DMS 273 treated with DMSO at 0.1 percent for 48 hours (cell line): ENCODE measurements around the gene EMC7.
"Not testable (repeated sequence)": the region's sequence is repeated elsewhere in the genome, so short reads cannot be mapped to it uniquely, and the experiment has no call there.

Experiments
- DNase-seq: peaks from one replicate; lab custom pipeline; 2025; lab: John Stamatoyannopoulos, UW

EMC7 gene

GRCh38 chr15:34101366-34102174 is at the start of gene EMC7, which contains the start of gene PGBD4:
Gene EMC7 (minus strand): TSS chr15:34101862. CDS start chr15:34101839, 23 bp downstream.
Gene PGBD4 (plus strand): TSS chr15:34102083. CDS start chr15:34102532, 449 bp downstream.
- peak; percentile 90 for DNase-seq

DNA sequence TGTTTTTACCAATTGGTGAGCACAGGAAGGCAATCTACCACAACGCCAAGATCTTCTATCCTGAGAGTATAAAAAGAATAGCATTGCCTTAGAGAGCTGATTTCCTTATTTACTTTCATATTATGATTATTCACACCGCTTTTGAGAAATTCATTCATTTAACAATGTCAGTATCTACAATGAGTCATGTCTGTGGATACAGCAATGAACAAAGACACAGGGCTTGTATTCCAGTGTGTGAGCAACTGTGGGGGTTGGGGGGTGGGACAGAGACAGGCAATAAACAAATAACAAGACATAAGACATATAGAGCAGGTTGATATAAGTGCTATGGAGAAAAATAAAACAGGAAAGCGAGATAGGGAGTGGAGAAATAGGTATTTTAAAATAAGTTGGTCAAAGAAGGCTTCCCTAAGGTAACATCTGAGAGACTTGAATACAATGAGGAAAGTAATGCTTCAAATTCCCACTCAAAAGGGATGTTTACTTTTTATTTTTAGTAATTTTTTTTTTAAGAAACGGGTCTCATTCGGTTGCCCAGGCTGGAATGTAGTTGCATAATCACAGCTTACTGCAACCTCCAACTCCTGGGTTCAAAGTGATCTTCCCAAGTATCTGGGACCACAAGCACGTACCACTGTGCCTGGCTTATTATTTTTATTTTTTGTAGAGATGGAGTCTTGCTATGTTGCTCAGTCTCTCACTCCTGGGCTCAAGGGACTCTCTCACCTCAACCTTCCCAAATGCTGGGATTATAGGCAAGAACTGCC is 45.9 kb upstream of the EMC7 start:
- DNase-seq: no peak

DNA sequence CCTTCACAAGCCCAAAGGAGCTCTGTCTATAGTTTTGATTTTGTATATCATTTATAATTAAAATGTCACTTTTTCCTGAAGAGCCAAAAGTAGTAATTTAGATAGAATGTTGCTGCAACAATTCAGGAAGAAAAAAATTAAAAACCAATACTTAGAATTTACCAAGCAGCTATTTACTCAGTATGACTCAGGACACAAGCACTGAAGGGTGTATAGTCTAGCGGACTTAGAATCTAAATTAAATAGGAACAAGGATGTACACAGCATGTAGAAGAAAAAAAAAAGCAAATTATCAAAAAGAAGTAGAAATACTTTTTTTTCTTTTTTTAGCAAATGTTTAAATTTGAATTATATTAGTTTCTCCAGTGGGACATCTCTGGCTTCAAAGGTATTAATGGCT is 31.8 kb upstream of the EMC7 start:
- no peak for DNase-seq

DNA sequence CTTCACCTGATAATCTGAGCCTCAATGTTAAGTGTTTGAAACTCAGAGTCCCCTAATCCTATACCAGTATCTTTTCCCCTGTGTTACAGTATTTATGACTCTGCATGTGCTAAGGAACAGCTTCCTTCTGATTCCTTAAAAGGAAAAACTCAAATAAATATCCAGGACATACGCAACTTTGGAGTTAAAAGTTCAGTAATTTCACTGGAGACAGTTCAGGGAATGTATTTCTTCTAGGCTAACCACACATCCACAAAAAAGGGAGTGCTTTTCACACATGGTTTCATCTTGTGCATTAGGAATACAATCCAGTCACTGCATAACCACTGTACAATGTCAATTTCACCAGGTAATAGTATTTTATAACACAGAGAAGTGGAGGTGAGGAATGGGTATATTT is 31.2 kb upstream of the EMC7 start:
- DNase-seq: no peak

DNA sequence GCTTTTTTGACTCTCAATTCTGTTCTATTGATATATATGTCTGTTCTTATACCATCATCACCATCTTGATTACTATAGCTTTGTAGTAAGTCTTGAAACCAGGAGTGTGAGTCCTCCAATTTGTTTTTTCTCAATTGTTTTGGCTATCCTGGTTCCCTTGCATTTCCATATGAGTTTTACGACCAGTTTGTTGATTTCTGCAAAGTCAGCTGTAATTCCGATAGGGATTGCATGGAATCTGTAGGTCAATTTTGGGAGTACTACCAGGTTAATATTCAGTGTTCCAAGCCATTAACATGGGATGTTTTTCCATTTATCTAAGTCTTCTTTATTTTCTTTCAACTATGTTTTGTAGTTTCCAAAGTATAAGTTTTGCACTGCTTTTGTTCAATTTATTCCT is 27.2 kb upstream of the EMC7 start:
- no peak for DNase-seq

- DNase-seq: no peak
Observed at GRCh38 chr15:34126522-34126921, 24.9 kb upstream of the EMC7 start.

- no peak for DNase-seq
Observed at GRCh38 chr15:34125945-34126344, 24.3 kb upstream of the EMC7 start.

DNA sequence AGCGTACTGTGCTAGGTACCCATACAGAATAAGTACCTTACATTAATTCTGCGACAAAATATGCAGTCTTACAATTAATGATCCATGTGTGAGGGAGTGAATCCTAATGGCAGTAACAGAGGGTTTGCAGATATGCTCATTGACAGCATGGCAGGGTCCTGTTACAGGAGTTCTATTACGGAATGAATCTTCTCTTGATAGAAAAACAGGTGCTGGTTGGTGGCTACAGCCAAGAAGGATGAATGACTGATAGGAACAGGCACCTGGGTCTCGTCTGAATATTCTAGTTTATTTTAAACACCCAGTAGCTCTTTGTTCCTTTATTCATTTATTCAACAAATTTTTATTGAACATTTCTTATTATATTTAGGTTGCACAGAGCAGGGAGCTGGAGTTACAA is 23.0 kb upstream of the EMC7 start:
- no peak for DNase-seq

DNA sequence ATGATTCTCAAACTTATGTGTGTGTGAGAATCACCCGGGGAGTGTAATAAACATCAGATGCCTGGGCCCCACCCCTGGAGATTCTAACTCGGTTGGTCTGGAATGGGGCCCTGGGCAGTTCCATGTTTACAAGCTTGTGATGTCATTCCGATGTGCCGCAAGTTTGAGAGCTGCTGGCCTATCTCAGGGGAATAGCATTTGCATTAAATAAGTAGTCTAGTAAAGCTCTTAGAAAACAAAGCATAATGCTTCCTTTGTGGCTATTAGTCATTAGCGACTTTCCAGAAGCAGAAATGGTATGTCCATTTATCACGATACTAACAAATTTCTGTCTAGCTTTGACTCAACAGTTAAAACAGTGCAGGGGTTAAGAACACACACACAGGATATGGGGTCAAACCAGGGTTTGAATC is 21.1 kb upstream of the EMC7 start:
- DNase-seq: no peak

- DNase-seq: not testable (repeated sequence)
Observed at GRCh38 chr15:34121786-34122185, 20.1 kb upstream of the EMC7 start.

DNA sequence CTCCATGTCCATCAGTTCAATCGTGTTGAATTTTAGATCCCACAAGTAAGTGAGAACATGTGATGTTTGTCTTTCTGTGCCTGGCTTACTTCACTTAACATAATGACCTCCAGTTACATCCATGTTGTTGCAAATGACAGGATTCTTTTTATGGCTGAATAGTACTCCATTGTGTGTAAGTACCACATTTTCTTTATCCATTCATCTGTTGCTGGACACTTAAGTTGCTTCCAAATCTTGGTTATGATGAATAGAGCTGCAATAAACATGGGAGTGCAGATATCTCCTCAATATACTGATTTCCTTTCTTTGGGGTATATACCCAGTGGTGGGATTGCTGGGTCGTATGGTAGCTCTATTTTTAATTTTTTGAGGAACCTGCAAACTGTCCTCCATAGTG is 18.8 kb upstream of the EMC7 start:
- DNase-seq: not testable (repeated sequence)

- DNase-seq: peak; percentile 60
Observed at GRCh38 chr15:34119291-34119690, 17.6 kb upstream of the EMC7 start.

- DNase-seq: peak; percentile 64
Observed at GRCh38 chr15:34116620-34117019, 15.0 kb upstream of the EMC7 start.

GRCh38 chr15:34114739-34115138 is 13.1 kb upstream of the EMC7 start:
- no peak for DNase-seq

- no peak for DNase-seq
Observed at GRCh38 chr15:34114215-34114614, 12.6 kb upstream of the EMC7 start.

DNA sequence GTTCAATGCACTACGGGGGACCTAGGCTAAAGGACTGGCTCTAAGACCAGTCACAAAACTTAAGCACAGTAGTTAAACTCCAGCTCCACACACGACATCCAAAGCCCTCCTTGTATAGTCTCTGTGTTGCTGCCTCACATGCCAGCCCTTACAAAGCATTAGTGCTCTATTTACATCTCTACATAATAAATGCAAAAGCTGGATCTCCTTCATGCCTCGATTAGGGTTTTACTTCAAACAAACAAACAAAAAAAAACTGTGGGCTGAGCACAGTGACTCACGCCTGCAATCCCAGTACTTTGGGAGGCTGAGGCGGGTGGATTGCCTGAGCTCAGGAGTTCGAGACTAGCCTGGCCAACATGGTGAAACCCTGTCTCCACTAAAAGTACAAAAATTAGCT is 9.8 kb upstream of the EMC7 start:
- DNase-seq: no peak

- peak; percentile 39 for DNase-seq
Observed at GRCh38 chr15:34109797-34110663, 8.4 kb upstream of the EMC7 start.

- DNase-seq: no peak
Observed at GRCh38 chr15:34107315-34107714, 5.7 kb upstream of the EMC7 start.

- DNase-seq: no peak
Observed at GRCh38 chr15:34106423-34106822, 4.8 kb upstream of the EMC7 start.

- no peak for DNase-seq
Observed at GRCh38 chr15:34102175-34102925, 688 bp upstream of the EMC7 start.

- DNase-seq: no peak
Observed at GRCh38 chr15:34099914-34100313, 1.7 kb downstream of the EMC7 start.

- DNase-seq: no peak
Observed at GRCh38 chr15:34085746-34086145, 15.9 kb downstream of the EMC7 start.
